WERI-Rb-1 (cell line): Measurements from ENCODE around the gene C2CD2.

Experiments
- DNase-seq: peaks from one replicate; pipeline ENCODE4 v3.0.0-alpha.2; 2020
- H3K27ac ChIP-seq: fragments of 250-450 bp; sonication (Bioruptor Pico); 2 replicates; pipeline ENCODE4 v1.5.1; 2020; ENCODE audit warnings: mild to moderate bottlenecking, moderate library complexity
- H3K27me3 ChIP-seq: fragments of 250-450 bp; sonication (Bioruptor Pico); 2 replicates; pipeline ENCODE4 v1.5.1; 2021; ENCODE audit warnings: mild to moderate bottlenecking, low read depth, moderate library complexity; ENCODE audit not compliant: insufficient read depth, severe bottlenecking
- H3K36me3 ChIP-seq: fragments of 250-450 bp; sonication (Bioruptor Pico); 2 replicates; pipeline ENCODE4 v1.5.1; 2020; ENCODE audit warnings: mild to moderate bottlenecking, moderate library complexity
- H3K4me3 ChIP-seq: 2 replicates; pipeline ENCODE4 v1.5.1; 2011; ENCODE audit warnings: low read depth, mild to moderate bottlenecking, control low read depth, low read length
- H3K9me3 ChIP-seq: fragments of 250-450 bp; sonication (Bioruptor Pico); 2 replicates; pipeline ENCODE4 v1.5.1; 2021; ENCODE audit warnings: mild to moderate bottlenecking, moderate library complexity; ENCODE audit not compliant: severe bottlenecking
- CTCF ChIP-seq: IDR thresholded peaks from 2 replicates; pipeline ENCODE4 v1.5.1; 2011; ENCODE audit warnings: low read depth, mild to moderate bottlenecking, control low read depth, inconsistent platforms, low read length

Gene C2CD2

GRCh38 chr21:41903559-41904351, 50.1 kb downstream of the C2CD2 start:
- Histone ChIP-seq H3K36me3 (peaks cover 73% of the 10 kb centered on the region), H3K27me3 (no peaks in the 10 kb centered on the region), H3K9me3 (no peaks in the 10 kb centered on the region), H3K4me3 (no peak overlapping the region), H3K27ac (no peak overlapping the region)
- DNase-seq = no peak
- no peak for TF ChIP-seq CTCF

- no peak for DNase-seq
- no peaks in the 10 kb centered on the region for H3K9me3 ChIP-seq
- no peak overlapping the region for H3K4me3 ChIP-seq
- H3K27me3 ChIP-seq = no peaks in the 10 kb centered on the region
- no peak overlapping the region for H3K27ac ChIP-seq
- TF ChIP-seq CTCF = no peak
- H3K36me3 ChIP-seq = peaks cover 71% of the 10 kb centered on the region
These were observed 50.9 kb downstream of the C2CD2 start for GRCh38 chr21:41902946-41903345.

GRCh38 chr21:41901782-41902181, 52.0 kb downstream of the C2CD2 start:
- Histone ChIP-seq H3K27me3 (no peaks in the 10 kb centered on the region), H3K27ac (no peak overlapping the region)
- no peak for TF ChIP-seq CTCF

GRCh38 chr21:41901099-41901498, 52.7 kb downstream of the C2CD2 start:
- DNase-seq = no peak
- Histone ChIP-seq H3K27ac (no peak overlapping the region), H3K36me3 (peaks cover 59% of the 10 kb centered on the region), H3K27me3 (no peaks in the 10 kb centered on the region), H3K4me3 (no peak overlapping the region), H3K9me3 (no peaks in the 10 kb centered on the region)
- no peak for TF ChIP-seq CTCF

More at GRCh38 chr21:41901782-41902181, 52.0 kb downstream of the C2CD2 start:
- no peak overlapping the region for H3K4me3 ChIP-seq
- no peaks in the 10 kb centered on the region for H3K9me3 ChIP-seq
- peaks cover 62% of the 10 kb centered on the region for H3K36me3 ChIP-seq
- DNase-seq = no peak

- no peaks in the 10 kb centered on the region for H3K27me3 ChIP-seq
- H3K36me3 ChIP-seq = peaks cover 60% of the 10 kb centered on the region
- no peak for TF ChIP-seq CTCF
- no peak overlapping the region for H3K4me3 ChIP-seq
- H3K27ac ChIP-seq = no peak overlapping the region
- no peak for DNase-seq
- no peaks in the 10 kb centered on the region for H3K9me3 ChIP-seq
These were observed 53.4 kb downstream of the C2CD2 start for GRCh38 chr21:41900401-41900800.
